DOHH2 (cell line): ENCODE measurements around the gene GPC1.

Experiments
- EZH2phosphoT487 ChIP-seq: fragments of 200-600 bp; sonication (generic); IDR thresholded peaks from 2 replicates; pipeline ENCODE4 v1.6.1; 2017; ENCODE audit warnings: borderline replicate concordance, mild to moderate bottlenecking, antibody characterized with exemption, low read length, moderate library complexity, mixed read lengths
- TF ChIP-seq, protein P1 (sequence below): fragments of 200-600 bp; sonication (generic); IDR thresholded peaks from one replicate; pipeline ENCODE4 v1.5.1; 2014; ENCODE audit warnings: antibody characterized with exemption, mild to moderate bottlenecking, low read depth, low read length; ENCODE audit not compliant: poor library complexity, severe bottlenecking

DNA sequence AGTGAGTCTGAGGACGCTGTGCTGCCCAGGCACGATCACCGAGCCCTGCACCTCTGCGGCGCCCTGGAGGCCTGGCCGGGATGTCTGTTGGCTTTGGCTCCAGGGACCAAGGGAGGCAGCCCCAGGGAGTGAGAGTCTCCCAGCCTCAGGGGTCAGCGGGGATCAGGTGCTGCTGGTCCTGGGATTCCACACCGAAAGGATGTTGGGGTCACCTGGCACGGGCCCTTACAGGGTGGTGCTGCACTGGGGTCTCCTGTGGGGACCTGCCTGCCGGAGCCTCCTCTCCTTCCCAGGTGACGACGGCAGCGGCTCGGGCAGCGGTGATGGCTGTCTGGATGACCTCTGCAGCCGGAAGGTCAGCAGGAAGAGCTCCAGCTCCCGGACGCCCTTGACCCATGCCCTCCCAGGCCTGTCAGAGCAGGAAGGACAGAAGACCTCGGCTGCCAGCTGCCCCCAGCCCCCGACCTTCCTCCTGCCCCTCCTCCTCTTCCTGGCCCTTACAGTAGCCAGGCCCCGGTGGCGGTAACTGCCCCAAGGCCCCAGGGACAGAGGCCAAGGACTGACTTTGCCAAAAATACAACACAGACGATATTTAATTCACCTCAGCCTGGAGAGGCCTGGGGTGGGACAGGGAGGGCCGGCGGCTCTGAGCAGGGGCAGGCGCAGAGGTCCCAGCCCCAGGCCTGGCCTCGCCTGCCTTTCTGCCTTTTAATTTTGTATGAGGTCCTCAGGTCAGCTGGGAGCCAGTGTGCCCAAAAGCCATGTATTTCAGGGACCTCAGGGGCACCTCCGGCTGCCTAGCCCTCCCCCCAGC, 30.5 kb downstream of the GPC1 start:
- TF ChIP-seq, protein P1, sequence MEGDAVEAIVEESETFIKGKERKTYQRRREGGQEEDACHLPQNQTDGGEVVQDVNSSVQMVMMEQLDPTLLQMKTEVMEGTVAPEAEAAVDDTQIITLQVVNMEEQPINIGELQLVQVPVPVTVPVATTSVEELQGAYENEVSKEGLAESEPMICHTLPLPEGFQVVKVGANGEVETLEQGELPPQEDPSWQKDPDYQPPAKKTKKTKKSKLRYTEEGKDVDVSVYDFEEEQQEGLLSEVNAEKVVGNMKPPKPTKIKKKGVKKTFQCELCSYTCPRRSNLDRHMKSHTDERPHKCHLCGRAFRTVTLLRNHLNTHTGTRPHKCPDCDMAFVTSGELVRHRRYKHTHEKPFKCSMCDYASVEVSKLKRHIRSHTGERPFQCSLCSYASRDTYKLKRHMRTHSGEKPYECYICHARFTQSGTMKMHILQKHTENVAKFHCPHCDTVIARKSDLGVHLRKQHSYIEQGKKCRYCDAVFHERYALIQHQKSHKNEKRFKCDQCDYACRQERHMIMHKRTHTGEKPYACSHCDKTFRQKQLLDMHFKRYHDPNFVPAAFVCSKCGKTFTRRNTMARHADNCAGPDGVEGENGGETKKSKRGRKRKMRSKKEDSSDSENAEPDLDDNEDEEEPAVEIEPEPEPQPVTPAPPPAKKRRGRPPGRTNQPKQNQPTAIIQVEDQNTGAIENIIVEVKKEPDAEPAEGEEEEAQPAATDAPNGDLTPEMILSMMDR, result no peak
- TF ChIP-seq EZH2phosphoT487, result no peak
